ENCODE results near the gene B3GNT2.

- TF ChIP-seq CTCF (conservative IDR thresholded peaks at IDR 0.05) (no peak), ZFX (IDR thresholded peaks at IDR 0.05) (no peak)
These were observed 18.4 kb upstream of the B3GNT2 start for GRCh38 chr2:62177392-62178049.

All from C4-2B (cell line).